ENCODE measurements around the gene LCP2. TPM values are rescaled to one million over a fixed set of nuclear protein-coding genes. Genes with fewer than 3 reads are reported as not detected.

LCP2 gene
- total and polyA plus RNA-seq, 10 of the 15 experiments (the other 5 are each of a cell fraction or from before 2014, with no cell fraction given), result 8.0 to 50.5 (median 20.6) TPM

DNA sequence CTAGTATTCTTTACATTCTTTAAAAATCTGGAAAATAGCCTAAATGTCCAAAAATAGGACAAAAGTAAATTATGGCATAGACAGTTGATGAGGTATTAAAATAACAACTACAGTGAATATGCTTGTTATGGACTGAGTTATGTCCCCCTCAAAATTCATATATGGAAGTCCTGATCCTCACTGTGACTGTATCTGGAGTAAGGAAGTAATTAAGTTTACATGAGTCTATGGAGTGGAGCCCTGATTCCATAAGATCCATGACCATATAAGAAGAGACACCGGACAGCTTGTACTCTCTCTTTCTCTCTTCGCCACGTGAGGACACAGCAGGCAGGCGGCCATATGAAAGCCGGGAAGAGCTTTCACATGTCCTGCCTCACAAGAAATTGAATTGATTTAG lies 93.4 kb downstream of the LCP2 start:
- peaks cover 0 to 3% of the 10 kb centered on the region in 2 experiments; a peak in 3 of 4 replicates for H3K27me3 ChIP-seq (replicated peaks in 1 of 2; ENCODE audit: control insufficient read depth in 2 of 2, insufficient read depth in 2 of 2, low read length in 1 of 2)
- ChIA-PET CTCF (no interaction called here), SMC1A (ENCODE audit: uncharacterized antibody, unreplicated experiment) (no interaction called here), RAD21 (ENCODE audit: unreplicated experiment) (no interaction called here), POLR2A (no interaction called here)
- in situ Hi-C loops (cut with MboI), result no loop called here
- no peak overlapping the region for H3K9ac ChIP-seq (ENCODE audit: control insufficient read depth, insufficient read depth, low read length)
- intact Hi-C loops (cut with micrococcal nuclease; ENCODE audit: unreplicated experiment), result no loop called here
- H4K20me1 ChIP-seq (ENCODE audit: control insufficient read depth, insufficient read depth), result no peaks in the 10 kb centered on the region
- BruUV-seq (replicated peaks), result no TSS peak
- no peaks in the 10 kb centered on the region for H3K36me3 ChIP-seq (ENCODE audit: control insufficient read depth in 2 of 2, insufficient read depth in 2 of 2, low read length in 1 of 2)
- no peak overlapping the region for H3K27ac ChIP-seq (ENCODE audit: control insufficient read depth, insufficient read depth)
- no peaks in the 10 kb centered on the region for H3K79me2 ChIP-seq (ENCODE audit: control insufficient read depth, insufficient read depth, low read length)
- 46% methylated on average over 5 of the region's 5 CpGs for WGBS (ENCODE audit: insufficient coverage, insufficient replicate concordance, low lambda C conversion rate, missing lambda C conversion rate)
- ATAC-seq, result no peak
- no peak for FAIRE-seq
- H3K4me2 ChIP-seq (ENCODE audit: control insufficient read depth, insufficient read depth), result no peak overlapping the region
- TF ChIP-seq RBBP5 (conservative IDR thresholded peaks at IDR 0.05) (no peak), SUPT20H (IDR thresholded peaks at IDR 0.05; ENCODE audit: borderline replicate concordance, control insufficient read depth, low read depth, low read length) (no peak)
- H2AFZ ChIP-seq (ENCODE audit: control insufficient read depth, low read depth, low read length), result no peak overlapping the region
- no peaks in the 10 kb centered on the region for H3K4me1 ChIP-seq (ENCODE audit: control insufficient read depth, insufficient read depth, low read length)
- no peaks in the 10 kb centered on the region for H3K9me3 ChIP-seq (replicated peaks; ENCODE audit: control insufficient read depth, insufficient read depth, low read length)
- DNase-seq (ENCODE audit: low read depth, low spot score), result no peak
- H3K4me3 ChIP-seq, result no peak overlapping the region

GRCh38 chr5:170202117-170202516 lies 95.5 kb downstream of the LCP2 start:
- ChIA-PET SMC1A (ENCODE audit: uncharacterized antibody, unreplicated experiment) (no interaction called here), POLR2A (no interaction called here), CTCF (interaction anchor here (1.5 to 2.8 kb wide), 2 partner anchors 102 to 224 kb away, joined by 3 to 6 read pairs; no protein-coding TSS in a partner anchor), RAD21 (ENCODE audit: unreplicated experiment) (no interaction called here)
- H3K36me3 ChIP-seq (ENCODE audit: control insufficient read depth in 2 of 2, insufficient read depth in 2 of 2, low read length in 1 of 2), result no peaks in the 10 kb centered on the region
- no peaks in the 10 kb centered on the region for H3K9me3 ChIP-seq (replicated peaks; ENCODE audit: control insufficient read depth, insufficient read depth, low read length)
- WGBS (ENCODE audit: insufficient coverage, insufficient replicate concordance, low lambda C conversion rate, missing lambda C conversion rate), result 16% methylated on average over 2 of the region's 2 CpGs
- no peak for FAIRE-seq
- intact Hi-C loops (cut with micrococcal nuclease; ENCODE audit: unreplicated experiment), result no loop called here
- no peak for ATAC-seq
- no peak overlapping the region for H3K4me2 ChIP-seq (ENCODE audit: control insufficient read depth, insufficient read depth)
- TF ChIP-seq CREB1 (IDR thresholded peaks at IDR 0.05; ENCODE audit: low read depth) (no peak), HDGF (IDR thresholded peaks at IDR 0.05) (no peak), BCL11A (IDR thresholded peaks at IDR 0.05; ENCODE audit: low read depth, low read length) (no peak), IRF4 (IDR thresholded peaks at IDR 0.05; ENCODE audit: low read depth, low read length) (no peak), FOS (IDR thresholded peaks at IDR 0.05; ENCODE audit: borderline replicate concordance, extremely low read depth, insufficient read length) (no peak), IKZF2 (IDR thresholded peaks at IDR 0.05) (no peak), SREBF2 (IDR thresholded peaks at IDR 0.05; ENCODE audit: low read length) (no peak)
- peaks cover 2 to 5% of the 10 kb centered on the region in 2 experiments; a peak in 3 of 4 replicates for H3K27me3 ChIP-seq (replicated peaks in 1 of 2; ENCODE audit: control insufficient read depth in 2 of 2, insufficient read depth in 2 of 2, low read length in 1 of 2)
- H3K4me3 ChIP-seq, result no peak overlapping the region
- no peaks in the 10 kb centered on the region for H3K79me2 ChIP-seq (ENCODE audit: control insufficient read depth, insufficient read depth, low read length)
- BruUV-seq (replicated peaks), result no TSS peak
- H2AFZ ChIP-seq (ENCODE audit: control insufficient read depth, low read depth, low read length), result no peak overlapping the region
- no peak overlapping the region for H3K9ac ChIP-seq (ENCODE audit: control insufficient read depth, insufficient read depth, low read length)
- H3K27ac ChIP-seq (ENCODE audit: control insufficient read depth, insufficient read depth), result no peak overlapping the region
- no peaks in the 10 kb centered on the region for H3K4me1 ChIP-seq (ENCODE audit: control insufficient read depth, insufficient read depth, low read length)
- H4K20me1 ChIP-seq (ENCODE audit: control insufficient read depth, insufficient read depth), result no peaks in the 10 kb centered on the region
- DNase-seq (ENCODE audit: low read depth, low spot score), result no peak
- in situ Hi-C loops (cut with MboI), result no loop called here
